Activated gamma-delta T cell (primary cell): ENCODE measurements around the gene KLHDC7B.

Source experiments
- DNase-seq: peaks from one replicate; lab custom pipeline; 2025; lab: John Stamatoyannopoulos, UW

KLHDC7B gene

GRCh38 chr22:50572965-50573364 lies 27.3 kb downstream of the KLHDC7B start:
- no peak for DNase-seq

- no peak for DNase-seq
Measured at GRCh38 chr22:50573491-50574382, 28.0 kb downstream of the KLHDC7B start.

DNA sequence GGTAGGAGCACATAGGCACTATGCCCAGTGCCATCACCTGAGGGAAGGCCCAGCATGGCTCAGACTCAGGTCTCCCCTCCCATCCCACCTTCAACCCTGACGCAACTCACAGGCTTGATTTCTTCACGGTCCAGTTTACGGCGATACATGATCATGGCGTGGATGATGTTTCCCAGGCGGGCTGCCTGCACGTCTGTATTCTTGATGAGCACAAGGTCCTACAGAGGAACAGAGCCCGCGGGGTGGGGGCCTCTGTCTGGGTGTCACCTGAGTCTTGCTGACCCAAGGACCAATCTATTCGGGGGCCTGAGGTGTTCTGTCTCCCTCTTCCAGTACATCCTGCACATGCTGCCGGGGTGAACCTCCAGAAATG lies 28.7 kb downstream of the KLHDC7B start:
- no peak for DNase-seq

DNA sequence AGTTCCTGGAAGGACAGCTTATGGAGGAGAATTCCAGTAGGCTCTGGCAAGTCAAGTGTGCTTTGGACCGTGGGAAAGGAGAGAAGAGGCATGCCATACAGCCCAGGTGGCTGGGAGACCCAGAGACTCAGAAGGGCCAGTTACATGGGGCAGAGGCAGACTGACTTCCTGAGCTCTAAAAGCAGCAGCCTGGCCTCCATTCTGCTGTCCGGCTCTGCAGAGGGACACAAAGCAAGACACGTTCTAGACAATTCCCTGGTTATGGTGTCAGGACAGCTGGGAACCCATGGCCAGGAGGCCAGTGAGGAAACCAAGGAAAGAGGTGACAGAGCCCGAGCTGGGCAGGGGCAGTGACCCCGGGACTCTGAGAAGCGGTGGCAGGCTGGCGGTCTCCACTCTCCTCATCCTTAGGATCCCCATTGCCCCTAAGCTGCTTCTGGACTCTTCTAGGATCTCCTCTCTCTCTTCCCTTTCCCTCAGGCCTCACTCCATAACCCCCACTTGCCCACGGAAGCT lies 29.8 kb downstream of the KLHDC7B start:
- DNase-seq: no peak

DNA sequence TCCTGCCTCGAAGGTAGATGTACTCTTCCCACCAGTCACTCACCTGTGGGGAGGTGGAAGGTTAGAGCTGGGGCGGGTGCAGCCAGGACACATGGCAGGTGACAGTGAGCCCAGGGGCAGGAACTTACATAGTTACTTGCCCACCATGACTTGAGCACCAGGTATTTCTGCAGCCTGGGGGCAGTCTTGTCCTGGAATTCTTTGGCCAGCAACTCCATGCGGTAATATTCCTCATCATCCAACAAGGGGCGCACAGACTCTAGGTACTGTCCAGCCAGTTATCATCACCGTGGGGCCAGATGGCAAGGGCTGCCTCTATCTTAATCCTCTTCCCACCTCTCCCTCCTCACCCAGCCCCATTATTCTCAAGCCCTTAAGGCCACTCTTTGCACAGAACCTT lies 30.4 kb downstream of the KLHDC7B start:
- DNase-seq: no peak

GRCh38 chr22:50576806-50577696 lies 31.4 kb downstream of the KLHDC7B start:
- no peak for DNase-seq

DNA sequence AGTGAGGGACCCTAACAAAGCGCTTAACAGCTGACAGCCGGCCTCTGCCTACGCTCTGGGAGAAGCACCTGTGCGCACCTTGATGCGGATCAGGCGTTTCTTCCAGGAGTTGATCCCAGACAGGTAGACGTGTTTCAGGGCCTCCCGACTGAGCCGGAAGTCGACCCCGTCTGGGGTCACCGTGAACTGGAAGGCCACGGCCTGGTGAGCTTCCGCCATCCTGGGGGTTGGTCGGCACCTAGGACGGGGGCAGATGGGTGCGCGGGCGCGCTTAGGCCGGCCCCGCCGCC lies 31.9 kb downstream of the KLHDC7B start:
- DNase-seq: no peak

DNA sequence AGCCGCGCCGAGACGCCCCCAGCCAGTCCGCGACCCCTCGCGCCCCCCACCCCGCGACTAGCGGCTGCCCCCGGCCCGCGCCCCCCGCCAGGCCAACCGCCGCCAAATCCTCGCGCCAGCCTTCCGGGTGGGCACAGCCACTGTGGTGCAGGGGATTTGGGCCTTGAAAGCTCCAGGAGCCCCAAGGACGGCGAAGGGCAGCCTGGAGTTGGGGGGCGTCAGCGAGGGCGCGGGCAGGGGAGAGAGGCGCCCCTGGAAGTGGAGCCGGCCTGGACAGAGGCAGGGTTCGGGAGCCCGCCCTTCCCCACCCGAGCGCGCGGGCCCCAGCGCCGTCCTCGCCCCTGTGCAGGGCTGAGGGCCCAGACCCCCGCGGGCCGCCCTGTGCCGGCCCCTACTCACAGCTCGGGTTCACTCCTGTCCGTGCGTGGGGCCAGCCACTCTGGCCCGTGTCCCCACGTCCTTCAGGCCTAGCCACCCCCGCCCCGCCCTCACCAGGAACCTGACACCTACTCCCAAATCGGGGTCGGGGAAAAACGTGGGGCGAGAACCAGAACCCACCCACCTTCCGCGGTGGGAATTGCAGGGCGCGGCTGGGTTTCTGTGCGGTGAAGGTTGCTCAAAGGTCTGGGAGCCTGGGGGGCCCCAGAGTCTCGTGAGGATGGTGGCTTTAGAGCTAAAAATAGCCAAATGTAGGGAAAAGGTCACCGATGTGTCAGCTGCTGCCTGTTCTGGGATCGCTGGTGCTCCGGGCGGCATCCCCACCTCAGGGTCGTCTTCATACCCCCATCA lies 32.5 kb downstream of the KLHDC7B start, which contains the start of gene CPT1B:
Gene CPT1B, minus strand, starts transcription at position 441 of the 789 bp plus-strand sequence. CDS start 512 bp downstream, outside the sequence.
- no peak for DNase-seq

DNA sequence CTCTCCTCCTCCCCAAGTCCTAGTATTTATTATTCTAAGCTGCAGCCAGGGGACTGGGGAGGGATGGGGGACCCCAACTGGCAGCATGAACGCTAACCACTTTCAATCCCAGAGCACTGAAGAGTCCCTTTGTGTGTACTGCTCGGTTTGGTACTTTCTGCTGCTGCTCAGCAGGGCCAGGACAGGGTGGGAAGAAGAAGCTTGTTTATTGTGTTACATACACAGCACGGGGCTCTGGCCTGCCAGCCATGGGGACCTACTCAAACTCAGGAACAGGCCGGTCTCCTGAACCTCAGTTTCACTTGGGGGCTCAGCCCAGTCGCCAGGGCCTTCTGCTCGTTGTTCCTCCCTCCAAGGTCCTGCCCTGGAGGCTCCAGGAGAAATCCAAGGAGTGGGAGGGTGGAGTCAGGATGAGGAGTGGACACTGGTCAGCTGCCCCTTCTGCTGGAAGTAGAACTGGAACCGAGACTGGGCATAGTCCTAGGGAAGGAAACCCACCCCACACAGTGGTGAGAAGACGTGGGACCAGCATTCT lies 33.1 kb downstream of the KLHDC7B start:
- DNase-seq: no peak

DNA sequence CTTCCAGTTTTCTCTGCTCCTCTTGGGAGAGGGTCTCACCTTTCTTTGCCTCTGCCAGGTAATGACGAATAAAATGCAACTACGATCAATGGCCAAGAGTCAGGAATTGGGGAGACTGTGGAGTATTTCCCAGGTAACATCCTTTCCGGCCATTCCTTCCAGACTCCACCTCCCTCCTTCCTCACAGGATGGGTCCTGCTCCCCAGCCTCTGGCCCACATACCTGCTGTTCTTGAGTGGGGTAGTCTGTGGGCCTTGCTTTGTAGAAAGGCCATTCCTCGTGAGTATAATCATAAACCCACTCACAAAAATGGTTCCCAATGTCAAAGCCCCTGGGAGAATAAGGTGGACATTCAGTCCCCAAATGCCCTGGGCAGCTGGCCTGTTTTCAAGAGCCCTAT lies 34.1 kb downstream of the KLHDC7B start:
- DNase-seq: no peak

DNA sequence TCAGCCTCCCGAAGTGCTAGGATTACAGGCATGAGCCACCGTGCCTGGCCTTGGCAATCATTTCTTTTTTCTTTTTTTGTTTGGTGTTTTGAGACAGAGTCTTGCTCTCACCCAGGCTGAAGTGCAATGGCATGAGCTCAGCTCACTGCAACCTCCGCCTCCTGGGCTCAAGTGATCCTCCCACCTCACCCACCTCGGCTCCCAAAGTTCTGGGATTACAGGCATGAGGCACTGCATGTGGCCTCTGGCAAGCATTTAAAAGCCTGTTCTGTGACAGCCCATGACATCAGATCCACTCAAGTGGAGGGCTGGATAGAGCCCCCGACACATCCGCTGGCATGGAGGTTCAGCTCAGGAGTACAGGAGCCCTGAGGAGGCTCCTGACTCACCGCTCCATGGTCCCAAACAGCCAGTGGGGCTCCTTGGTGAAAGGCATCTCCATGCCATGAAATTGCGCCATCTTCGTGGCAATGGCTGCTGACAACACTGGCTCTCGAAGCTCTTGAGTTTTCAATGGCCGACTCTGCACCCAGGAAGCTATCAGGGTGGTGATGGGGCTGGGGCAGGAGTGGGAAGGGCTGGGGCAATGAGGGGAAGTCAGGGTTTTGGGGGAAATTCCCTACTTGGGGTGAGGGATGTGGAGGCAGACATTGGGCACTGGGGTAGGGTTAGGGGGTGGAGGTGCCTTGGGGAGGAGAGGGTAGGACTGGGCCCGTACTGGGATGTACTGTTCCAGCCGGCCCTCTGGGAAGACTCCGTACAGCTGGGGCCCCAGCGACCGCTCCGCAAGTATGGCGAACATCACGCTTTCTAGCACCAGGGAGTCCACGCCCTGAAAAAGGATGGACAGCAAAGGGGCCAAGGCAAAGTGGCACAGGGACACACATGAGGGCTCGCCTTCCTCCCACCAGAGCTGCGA lies 35.6 kb downstream of the KLHDC7B start:
- DNase-seq: no peak

DNA sequence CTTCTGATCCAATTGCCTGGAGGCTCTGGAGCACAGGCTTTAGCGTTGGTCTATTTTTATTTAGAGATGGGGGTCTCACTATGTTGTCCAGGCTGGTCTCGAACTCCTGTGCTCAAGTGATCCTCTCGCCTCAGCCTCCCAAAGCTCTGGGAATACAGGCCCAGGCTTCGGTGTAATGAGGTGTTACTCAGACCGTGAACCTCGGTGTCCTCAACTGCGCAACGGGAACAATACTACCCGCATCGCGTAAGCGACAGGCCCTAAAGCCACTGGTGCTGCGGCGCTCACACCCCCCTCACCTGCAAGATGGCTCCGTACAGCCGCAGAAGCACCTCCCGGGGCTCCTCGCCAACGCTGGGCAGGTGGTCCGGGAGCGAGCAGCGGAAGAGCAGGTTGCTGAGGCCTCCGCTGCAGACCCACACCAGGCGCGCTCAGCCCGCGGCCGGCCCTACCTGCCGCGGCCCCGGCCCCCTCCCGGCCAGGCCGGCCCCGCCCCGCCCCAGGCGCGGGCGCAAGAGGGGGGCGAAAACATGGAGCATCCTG lies 36.3 kb downstream of the KLHDC7B start:
- DNase-seq: no peak

GRCh38 chr22:50582493-50583293 lies 37.0 kb downstream of the KLHDC7B start, which contains the start of gene CHKB:
CHKB (minus strand) TSS chr22:50582849; CDS start chr22:50582781, 68 bp downstream.
- peak; percentile 96 for DNase-seq

- no peak for DNase-seq
Measured at GRCh38 chr22:50583294-50583861, 37.7 kb downstream of the KLHDC7B start.

DNA sequence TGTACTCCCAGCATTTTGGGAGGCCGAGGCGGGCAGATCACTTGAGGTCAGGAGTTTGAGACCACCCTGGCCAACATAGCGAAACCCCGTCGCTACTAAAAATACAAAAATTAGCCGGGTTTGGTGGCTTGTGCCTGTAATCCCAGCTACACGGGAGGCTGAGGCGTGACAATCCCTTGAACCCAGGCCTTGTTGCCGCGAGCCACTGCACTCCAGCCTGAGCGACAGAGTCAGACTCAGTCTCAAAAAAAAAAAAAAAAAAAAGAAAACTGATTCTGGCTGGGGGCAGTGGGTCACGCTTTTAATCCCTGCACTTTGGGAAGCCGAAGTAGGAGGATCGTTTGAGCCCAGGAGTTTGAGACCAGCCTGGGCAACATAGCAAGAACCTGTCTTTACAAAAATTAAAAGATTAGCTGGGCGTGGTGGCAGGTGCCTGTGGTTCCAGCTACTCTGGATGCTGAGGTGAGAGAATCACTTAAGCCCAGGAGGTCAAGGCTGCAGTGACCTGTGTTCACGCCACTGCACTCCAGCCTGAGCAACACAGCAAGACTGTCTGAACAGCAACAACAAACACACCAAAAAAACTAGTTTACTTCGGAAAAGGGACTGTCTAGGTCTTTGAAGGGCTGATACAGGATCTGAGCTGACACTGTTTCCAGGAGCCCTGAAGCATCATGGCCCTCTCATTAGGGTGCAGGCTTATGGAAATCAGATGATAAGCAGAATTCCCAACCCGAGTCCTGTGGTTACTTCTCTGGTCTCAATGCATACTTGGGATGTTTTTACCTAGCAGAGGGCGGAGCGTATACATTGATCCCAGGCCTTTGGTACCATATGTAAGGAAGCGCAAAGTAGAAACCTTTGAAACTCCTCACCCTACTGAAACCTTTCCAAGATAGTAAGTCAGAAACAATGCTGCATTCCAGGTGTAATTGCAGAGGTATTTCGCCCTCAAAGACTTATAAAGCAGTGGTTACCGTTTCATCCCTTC lies 38.7 kb downstream of the KLHDC7B start:
- no peak for DNase-seq

DNA sequence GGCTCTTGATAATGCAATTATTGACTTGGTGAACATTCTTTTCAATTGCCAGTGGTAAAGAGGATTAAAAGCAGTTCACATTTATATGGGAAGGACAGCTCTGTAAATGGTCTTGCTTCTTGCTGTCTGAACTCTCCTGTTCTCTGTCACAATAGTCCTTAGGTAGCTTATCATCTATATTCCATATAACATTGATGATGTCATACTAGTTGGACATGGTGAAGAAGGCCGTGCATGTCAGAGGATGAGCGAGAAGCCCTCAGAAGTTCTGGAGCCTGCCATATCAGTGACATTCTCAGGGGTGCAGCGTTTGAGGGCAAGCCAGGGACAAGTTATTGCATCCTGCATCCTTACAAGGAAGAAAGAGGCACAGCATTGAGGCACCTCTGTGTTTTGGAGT lies 39.5 kb downstream of the KLHDC7B start:
- DNase-seq: no peak

- DNase-seq: no peak
Measured at GRCh38 chr22:50585781-50586180, 40.1 kb downstream of the KLHDC7B start.

DNA sequence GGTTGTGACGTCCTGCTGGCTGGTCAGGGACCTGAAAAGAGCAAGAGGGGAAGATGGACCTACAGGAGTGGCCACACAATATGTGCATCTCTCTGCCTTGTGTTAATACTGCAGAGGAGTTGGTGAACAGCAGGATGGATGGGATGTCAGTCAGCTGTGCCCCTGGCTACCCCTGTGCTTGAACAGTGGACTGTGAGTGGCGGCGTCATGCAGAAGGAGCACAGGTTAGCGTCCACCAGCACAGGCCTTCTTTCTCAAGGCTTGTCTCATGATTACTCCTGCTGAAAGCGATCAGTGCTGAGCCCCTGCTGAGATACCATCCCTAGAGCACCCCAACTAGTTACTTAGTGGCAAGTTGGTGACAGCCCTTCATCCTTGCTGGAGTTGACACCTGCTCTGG lies 40.7 kb downstream of the KLHDC7B start:
- DNase-seq: no peak
